Thoracic aorta (tissue), 2 donors: Measurements from ENCODE around the gene RASGRP2. TPM values are rescaled to one million over a fixed set of nuclear protein-coding genes. Genes with fewer than 3 reads are reported as not detected.

Source experiments
- ATAC-seq: fragments of 150-250 bp; one replicate; pipeline ENCODE4 v1.8.0; 2017; ENCODE audit warnings: low read depth; ENCODE audit not compliant: insufficient number of reproducible peaks, low FRiP score
- DNase-seq: peaks from one replicate; pipeline ENCODE4 v3.0.0-alpha.2; 2020; ENCODE audit warnings: low spot score
- H3K27ac ChIP-seq, 2 donors: fragments of 200-600 bp; sonication (generic); 1 replicate in 1 of 2; 2 replicates in 1 of 2; pipeline ENCODE4 v1.5.1; 2016; ENCODE audit warnings: mild to moderate bottlenecking in 2 of 2, moderate library complexity in 2 of 2
- H3K27me3 ChIP-seq: fragments of 200-600 bp; sonication (generic); replicated peaks from 2 replicates; pipeline ENCODE4 v1.6.0; 2016; ENCODE audit warnings: mild to moderate bottlenecking; ENCODE audit not compliant: insufficient read depth
- H3K36me3 ChIP-seq: fragments of 200-600 bp; sonication (generic); one replicate; pipeline ENCODE4 v1.5.1; 2016
- H3K4me1 ChIP-seq, 2 donors: fragments of 200-600 bp; sonication (generic); 1 replicate in 1 of 2; 2 replicates in 1 of 2; pipeline versions ENCODE4 v1.5.1 to v1.6.0; 2016; ENCODE audit warnings: low read depth in 2 of 2, mild to moderate bottlenecking in 1 of 2; ENCODE audit not compliant: control insufficient read depth in 1 of 2
- H3K4me3 ChIP-seq: fragments of 200-600 bp; sonication (generic); 2 replicates; pipeline ENCODE4 v1.5.1; 2016; ENCODE audit warnings: mild to moderate bottlenecking
- H3K9me3 ChIP-seq: fragments of 200-600 bp; sonication (generic); 2 replicates; pipeline ENCODE4 v1.5.1; 2016
- CTCF ChIP-seq: fragments of 200-600 bp; sonication (generic); IDR thresholded peaks from one replicate; pipeline ENCODE4 v1.5.1; 2019; ENCODE audit warnings: antibody characterized with exemption
- total RNA-seq, 2 donors: library from RNA; depleted of rRNA; stranded (reverse); fragments of >200 nt; gene quantifications; one replicate each; pipeline versions ENCODE4 v1.1.0 to v1.2.3, GENCODE V29; 2016

The RASGRP2 gene
- total RNA-seq, 2 donors from 2014 or later: 78.4 to 89.1 TPM

GRCh38 chr11:64722141-64723065 is 21.5 kb downstream of the RASGRP2 start:
- H3K27me3 ChIP-seq: no peaks in the 10 kb centered on the region
- no peak for TF ChIP-seq CTCF
- ATAC-seq: no peak

GRCh38 chr11:64721359-64721699 is 22.6 kb downstream of the RASGRP2 start:
- Histone ChIP-seq H3K4me1 (peaks cover 0 to 7% of the 10 kb centered on the region in 2 donors), H3K9me3 (no peaks in the 10 kb centered on the region), H3K36me3 (no peaks in the 10 kb centered on the region), H3K27ac (no peak overlapping the region), H3K4me3 (no peak overlapping the region), H3K27me3 (peaks cover 1% of the 10 kb centered on the region)
- DNase-seq (no peak), ATAC-seq (no peak)
- TF ChIP-seq CTCF: no peak

More at GRCh38 chr11:64722141-64723065, 21.5 kb downstream of the RASGRP2 start:
- H3K4me3 ChIP-seq: no peak overlapping the region
- DNase-seq: no peak
- no peaks in the 10 kb centered on the region for H3K9me3 ChIP-seq
- H3K4me1 ChIP-seq: peaks cover 0 to 7% of the 10 kb centered on the region in 2 donors
- H3K36me3 ChIP-seq: peaks cover 4% of the 10 kb centered on the region
- no peak overlapping the region for H3K27ac ChIP-seq

DNA sequence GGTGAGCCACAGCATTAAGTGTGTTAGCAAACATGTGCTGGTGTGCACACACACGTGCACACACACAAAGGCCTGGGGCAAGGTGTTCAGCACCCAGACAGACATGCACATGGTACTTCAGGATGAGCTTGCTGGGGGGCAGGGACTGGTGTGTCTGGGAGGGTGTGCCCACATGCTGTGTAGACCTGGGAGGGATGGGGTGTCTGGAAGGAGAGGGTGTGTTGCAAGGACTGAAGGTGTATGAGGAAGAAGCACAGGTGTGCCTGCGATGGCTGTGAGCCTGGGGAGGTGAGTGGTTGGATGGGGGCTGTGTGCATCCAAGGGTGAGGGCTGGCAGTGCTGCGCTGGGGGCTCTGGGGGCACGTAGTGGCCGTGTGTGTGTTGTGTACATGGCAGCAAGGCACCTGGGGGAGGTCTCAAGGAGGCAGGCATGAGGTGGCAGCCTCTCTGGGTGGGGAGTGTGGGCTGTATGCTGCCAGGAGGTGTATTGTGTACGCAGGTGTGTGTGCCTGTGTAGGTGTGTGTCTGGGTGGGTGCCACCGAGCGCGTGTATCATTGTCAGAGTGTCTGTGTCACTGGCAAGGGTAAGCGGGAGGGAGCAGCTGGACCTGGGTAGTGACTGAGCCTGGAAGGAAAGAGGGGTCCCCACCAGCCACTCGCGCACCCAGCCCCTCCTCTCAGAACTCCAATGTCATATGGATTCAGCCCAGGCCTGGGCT is 23.1 kb downstream of the RASGRP2 start:
- H3K27me3 ChIP-seq: peaks cover 6% of the 10 kb centered on the region
- no peak overlapping the region for H3K27ac ChIP-seq
- TF ChIP-seq CTCF: no peak
- H3K4me3 ChIP-seq: no peak overlapping the region
- DNase-seq (no peak), ATAC-seq (no peak)
- H3K9me3 ChIP-seq: no peaks in the 10 kb centered on the region
- H3K36me3 ChIP-seq: no peaks in the 10 kb centered on the region
- peaks cover 0 to 7% of the 10 kb centered on the region in 2 donors for H3K4me1 ChIP-seq

- H3K4me3 ChIP-seq: no peak overlapping the region
- no peak for DNase-seq
These were observed 23.8 kb downstream of the RASGRP2 start for GRCh38 chr11:64720167-64720566.

More at GRCh38 chr11:64720167-64720566, 23.8 kb downstream of the RASGRP2 start:
- no peaks in the 10 kb centered on the region for H3K9me3 ChIP-seq
- TF ChIP-seq CTCF: no peak
- peaks cover 7% of the 10 kb centered on the region for H3K27me3 ChIP-seq
- H3K36me3 ChIP-seq: no peaks in the 10 kb centered on the region
- H3K4me1 ChIP-seq: peaks cover 0 to 7% of the 10 kb centered on the region in 2 donors
- ATAC-seq: no peak
- H3K27ac ChIP-seq: no peak overlapping the region
